PC-3 (cell line): ENCODE measurements around the gene LINC01488.

Experiments used
- CTCF ChIP-seq: fragments of 300-600 bp; sonication (generic); conservative IDR thresholded peaks from 2 replicates; pipeline ENCODE4 v1.5.1; 2017; ENCODE audit warnings: antibody characterized with exemption, low read depth, mild to moderate bottlenecking, low read length
- EZH2 ChIP-seq: fragments of 300-600 bp; sonication (generic); IDR thresholded peaks from one replicate; pipeline ENCODE4 v1.6.1; 2017; ENCODE audit warnings: antibody characterized with exemption, mild to moderate bottlenecking, low read length; ENCODE audit not compliant: unreplicated experiment

- no peak for TF ChIP-seq CTCF
- no peak for TF ChIP-seq EZH2
These were observed 17.2 kb upstream of the LINC01488 start for GRCh38 chr11:69463995-69464960.
